ENCODE data around the gene LYRM7. TPM values are rescaled to one million over a fixed set of nuclear protein-coding genes. Genes with fewer than 3 reads are reported as not detected.

Gene LYRM7
- total and polyA plus RNA-seq, 7 donors: 5.7 to 11.8 (median 8.4) TPM

- no peak for TF ChIP-seq POLR2AphosphoS5 (IDR thresholded peaks at IDR 0.05)
- no peak for TF ChIP-seq CTCF (IDR thresholded peaks at IDR 0.05)
- TF ChIP-seq EP300 (IDR thresholded peaks at IDR 0.05): no peak
- no peak for TF ChIP-seq POLR2A (IDR thresholded peaks at IDR 0.05)
Measured at GRCh38 chr5:131245312-131245711, 74.6 kb downstream of the LYRM7 start.

GRCh38 chr5:131245948-131246347 is 75.2 kb downstream of the LYRM7 start:
- H3K9me3 ChIP-seq: peaks cover 0 to 4% (median 2%) of the 10 kb centered on the region in 4 donors
- intact Hi-C loops (cut with DNase I): no loop called here
- WGBS, 2 donors: 22 to 76% methylated on average over 2 of the region's 2 CpGs

More at GRCh38 chr5:131245312-131245711, 74.6 kb downstream of the LYRM7 start:
- Histone ChIP-seq H3K27me3 (no peaks in the 10 kb centered on the region), H3K27ac (no peak overlapping the region), H3K4me3 (no peak overlapping the region), H3K36me3 (no peaks in the 10 kb centered on the region), H3K4me1 (no peaks in the 10 kb centered on the region), H3K9me3 (peaks cover 0 to 4% (median 2%) of the 10 kb centered on the region in 4 donors)
- intact Hi-C loops (cut with DNase I): no loop called here
- no peak for DNase-seq

GRCh38 chr5:131246504-131246903 is 75.8 kb downstream of the LYRM7 start:
- H3K36me3 ChIP-seq: no peaks in the 10 kb centered on the region
- no peaks in the 10 kb centered on the region for H3K4me1 ChIP-seq
- no peak overlapping the region for H3K27ac ChIP-seq
- intact Hi-C loops (cut with DNase I): no loop called here
- no peak for DNase-seq
- H3K9me3 ChIP-seq: peaks cover 0 to 4% (median 2%) of the 10 kb centered on the region in 4 donors
- no peaks in the 10 kb centered on the region for H3K27me3 ChIP-seq
- WGBS, 2 donors: 96 to 98% methylated on average over 4 of the region's 4 CpGs
- no peak overlapping the region for H3K4me3 ChIP-seq
- TF ChIP-seq CTCF (IDR thresholded peaks at IDR 0.05) (no peak), EP300 (IDR thresholded peaks at IDR 0.05) (no peak), POLR2AphosphoS5 (IDR thresholded peaks at IDR 0.05) (no peak), POLR2A (IDR thresholded peaks at IDR 0.05) (no peak)

More at GRCh38 chr5:131245948-131246347, 75.2 kb downstream of the LYRM7 start:
- TF ChIP-seq EP300 (IDR thresholded peaks at IDR 0.05): no peak
- TF ChIP-seq POLR2AphosphoS5 (IDR thresholded peaks at IDR 0.05): no peak
- no peak for TF ChIP-seq CTCF (IDR thresholded peaks at IDR 0.05)
- no peak for TF ChIP-seq POLR2A (IDR thresholded peaks at IDR 0.05)
- Histone ChIP-seq H3K4me1 (no peaks in the 10 kb centered on the region), H3K4me3 (no peak overlapping the region), H3K36me3 (no peaks in the 10 kb centered on the region), H3K27me3 (no peaks in the 10 kb centered on the region), H3K27ac (no peak overlapping the region)
- no peak for DNase-seq

GRCh38 chr5:131250751-131251475 is 80.2 kb downstream of the LYRM7 start:
- 80 to 85% methylated on average over 3 of the region's 3 CpGs for WGBS, 2 donors
- intact Hi-C loops (cut with DNase I): no loop called here
- H3K27ac ChIP-seq: no peak overlapping the region

More at GRCh38 chr5:131250751-131251475, 80.2 kb downstream of the LYRM7 start:
- H3K4me1 ChIP-seq: no peaks in the 10 kb centered on the region
- no peak overlapping the region for H3K4me3 ChIP-seq
- no peaks in the 10 kb centered on the region for H3K36me3 ChIP-seq
- TF ChIP-seq POLR2AphosphoS5 (IDR thresholded peaks at IDR 0.05) (no peak), EP300 (IDR thresholded peaks at IDR 0.05) (no peak), CTCF (IDR thresholded peaks at IDR 0.05) (no peak)
- H3K27me3 ChIP-seq: no peaks in the 10 kb centered on the region
- no peak for DNase-seq
- H3K9me3 ChIP-seq: peaks cover 0 to 4% (median 2%) of the 10 kb centered on the region in 4 donors
